Cardiac fibroblast (primary cell): Measurements from ENCODE around the gene ZNF730.
A peak's percentile ranks its signal among the peaks of the same experiment; 100 is the strongest.
"Not testable (repeated sequence)": the region's sequence is repeated elsewhere in the genome, so short reads cannot be mapped to it uniquely, and the experiment has no call there.

Source experiments
- DNase-seq, 2 donors: peaks; one replicate each; pipeline versions ENCODE4 v3.0.0 to v3.0.0-alpha.2; 2010; ENCODE audit warnings: low read depth in 2 of 2
- H3K4me3 ChIP-seq, 2 donors: replicated peaks in 1 of 2; 1 replicate in 1 of 2; 2 replicates in 1 of 2; pipeline ENCODE4 v1.5.1; 2011; ENCODE audit warnings: low read depth in 2 of 2, low read length in 2 of 2, mild to moderate bottlenecking in 2 of 2, moderate library complexity in 1 of 2
- CTCF ChIP-seq: IDR thresholded peaks from one replicate; pipeline ENCODE4 v1.5.1; 2011; ENCODE audit warnings: low read depth, mild to moderate bottlenecking, low read length, inconsistent platforms

Gene ZNF730

GRCh38 chr19:23116802-23117571, at the start of gene ZNF730:
TSS of gene ZNF730 (plus strand) at chr19:23117025. CDS start at chr19:23117174, 149 bp downstream.
- no peak for TF ChIP-seq CTCF
- peak; percentile 65 to 85 for DNase-seq
- H3K4me3 ChIP-seq: peak within 1 kb of the TSS; percentile 69 to 70

- peak; percentile 36 to 63 for DNase-seq
These were observed 46.3 kb upstream of the ZNF730 start for GRCh38 chr19:23070353-23071146.

GRCh38 chr19:23071147-23071511, 45.7 kb upstream of the ZNF730 start:
- no peak for TF ChIP-seq CTCF
- peak overlapping the region; percentile 28 to 49 for H3K4me3 ChIP-seq
- peak; percentile 16 to 27 for DNase-seq

More at GRCh38 chr19:23070353-23071146, 46.3 kb upstream of the ZNF730 start:
- peak overlapping the region; percentile 28 to 49 for H3K4me3 ChIP-seq
- peak; percentile 67 for TF ChIP-seq CTCF

GRCh38 chr19:23075031-23075733, 41.6 kb upstream of the ZNF730 start:
- TF ChIP-seq CTCF: no peak
- DNase-seq: peak; percentile 73
- H3K4me3 ChIP-seq: peak overlapping the region; percentile 84 to 87

GRCh38 chr19:23077776-23078175, 39.0 kb upstream of the ZNF730 start:
- not testable (repeated sequence) for H3K4me3 ChIP-seq, DNase-seq

- no peak overlapping the region for H3K4me3 ChIP-seq
- no peak for DNase-seq
- TF ChIP-seq CTCF: no peak
These were observed 23.0 kb upstream of the ZNF730 start for GRCh38 chr19:23093832-23094231.

GRCh38 chr19:23095418-23095817, 21.4 kb upstream of the ZNF730 start:
- no peak for TF ChIP-seq CTCF
- DNase-seq: peak in 1 of 2 donors; percentile 8
- no peak overlapping the region for H3K4me3 ChIP-seq
